Measurements from ENCODE around the gene FLAD1.

Gene FLAD1

GRCh38 chr1:155032886-155033285 lies 49.7 kb downstream of the FLAD1 start:
- no peak overlapping the region for H3K4me3 ChIP-seq (ENCODE audit: low read depth, low read length)
- no peak for DNase-seq (ENCODE audit: low read depth)
- TF ChIP-seq CTCF (IDR thresholded peaks at IDR 0.05; ENCODE audit: low read depth, low read length, missing control alignments), result no peak

- DNase-seq (ENCODE audit: low read depth), result no peak
- no peak within 1 kb of the TSS for H3K4me3 ChIP-seq (ENCODE audit: low read depth, low read length)
- no peak for TF ChIP-seq CTCF (IDR thresholded peaks at IDR 0.05; ENCODE audit: low read depth, low read length, missing control alignments)
Measured at GRCh38 chr1:155033524-155033923, 50.4 kb downstream of the FLAD1 start, which contains the start of the genes DCST1 and DCST2. TSS of gene DCST1 (plus strand) at chr1:155033824. CDS start at chr1:155034037, 213 bp downstream. TSS of gene DCST2 (minus strand) at chr1:155033781. CDS start at chr1:155033701, 80 bp downstream.

GRCh38 chr1:155034318-155035208 lies 51.4 kb downstream of the FLAD1 start:
- no peak for TF ChIP-seq CTCF (IDR thresholded peaks at IDR 0.05; ENCODE audit: low read depth, low read length, missing control alignments)
- no peak for DNase-seq (ENCODE audit: low read depth)
- no peak overlapping the region for H3K4me3 ChIP-seq (ENCODE audit: low read depth, low read length)

GRCh38 chr1:155035936-155036335 lies 52.8 kb downstream of the FLAD1 start:
- no peak for DNase-seq (ENCODE audit: low read depth)
- no peak overlapping the region for H3K4me3 ChIP-seq (ENCODE audit: low read depth, low read length)
- TF ChIP-seq CTCF (IDR thresholded peaks at IDR 0.05; ENCODE audit: low read depth, low read length, missing control alignments), result no peak

GRCh38 chr1:155037043-155037442 lies 53.9 kb downstream of the FLAD1 start:
- TF ChIP-seq CTCF (IDR thresholded peaks at IDR 0.05; ENCODE audit: low read depth, low read length, missing control alignments), result no peak

GRCh38 chr1:155037851-155038441 lies 54.8 kb downstream of the FLAD1 start:
- H3K4me3 ChIP-seq (ENCODE audit: low read depth, low read length), result no peak overlapping the region
- no peak for DNase-seq (ENCODE audit: low read depth)
- no peak for TF ChIP-seq CTCF (IDR thresholded peaks at IDR 0.05; ENCODE audit: low read depth, low read length, missing control alignments)

More at GRCh38 chr1:155037043-155037442, 53.9 kb downstream of the FLAD1 start:
- H3K4me3 ChIP-seq (ENCODE audit: low read depth, low read length), result no peak overlapping the region
- DNase-seq (ENCODE audit: low read depth), result no peak
